Measurements from ENCODE around the gene COMP.

DNA sequence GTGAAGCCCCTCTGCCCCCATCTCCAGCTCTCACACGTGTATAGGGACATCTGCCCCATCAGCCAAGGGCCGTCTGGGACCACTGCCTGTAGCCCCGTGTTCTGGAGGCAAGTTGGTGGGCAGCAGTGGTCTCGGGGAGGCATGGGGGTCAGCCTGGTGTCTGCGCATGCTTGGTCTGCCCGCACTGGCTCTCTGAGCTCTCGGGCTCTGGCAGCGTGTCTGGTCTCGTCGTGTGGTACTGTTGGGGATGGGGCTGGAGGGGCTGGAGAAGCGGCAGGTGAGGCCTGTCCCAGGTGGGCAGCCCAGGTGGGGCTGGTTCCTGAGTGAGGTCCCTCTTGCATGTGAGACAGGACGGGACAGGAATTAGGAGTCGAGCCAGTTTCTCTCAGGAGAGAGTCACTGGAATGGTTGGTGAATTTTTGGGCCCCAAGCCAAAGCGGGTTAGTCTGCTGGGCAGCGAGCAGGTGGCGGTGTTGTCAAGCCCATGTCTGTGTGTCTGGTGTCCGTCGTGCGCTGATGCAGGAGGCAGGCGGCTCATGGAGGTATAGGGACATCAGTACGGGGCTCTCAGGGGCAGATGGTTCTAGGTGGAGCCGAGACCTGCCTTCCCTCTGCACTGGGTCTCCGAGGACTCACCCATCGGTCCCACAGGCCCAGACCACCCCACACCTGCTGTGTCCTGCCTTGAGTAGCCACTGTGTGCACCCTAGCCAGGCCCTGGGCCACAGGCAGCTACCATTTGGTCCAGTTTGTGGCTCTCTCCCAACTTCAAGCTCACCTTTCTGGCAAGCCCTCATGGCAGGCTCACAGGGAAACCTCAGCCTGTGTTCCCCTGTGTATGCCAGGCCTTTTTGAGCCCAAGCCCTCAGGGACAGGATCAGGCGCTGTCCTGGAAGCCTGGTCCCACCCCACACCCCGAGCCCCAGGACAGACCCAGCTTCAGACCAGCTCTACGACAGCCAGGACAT is 18.2 kb downstream of the COMP start:
- no peak for TF ChIP-seq YY1 (IDR thresholded peaks at IDR 0.05; ENCODE audit: insufficient read depth, insufficient read length)
- no peak for TF ChIP-seq ZNF274 (IDR thresholded peaks at IDR 0.05; ENCODE audit: low read depth, low read length)

All from NT2/D1 (cell line).